Adrenal gland (tissue), 12 donors: Measurements from ENCODE around the gene BTG1. TPM values are rescaled to one million over a fixed set of nuclear protein-coding genes. Genes with fewer than 3 reads are reported as not detected.
"Not testable (repeated sequence)": the region's sequence is repeated elsewhere in the genome, so short reads cannot be mapped to it uniquely, and the experiment has no call there.

Experiments
- DNase-seq, 7 donors: peaks; one replicate each; pipeline ENCODE4 v3.0.0-alpha.2; 2019 to 2020
- H3K27ac ChIP-seq, 5 donors: fragments of 200-600 bp; sonication (generic) in 4 of 5; 1 replicate in 3 of 5; 2 replicates in 2 of 5; pipeline versions ENCODE4 v1.5.1 to v1.8.0; 2016 to 2020; ENCODE audit warnings: mild to moderate bottlenecking in 1 of 5
- H3K27me3 ChIP-seq: fragments of 200-600 bp; 2 replicates; pipeline ENCODE4 v1.8.0; 2021
- H3K36me3 ChIP-seq, 2 donors: fragments of 200-600 bp; replicated peaks in 1 of 2; 1 replicate in 1 of 2; 2 replicates in 1 of 2; pipeline versions ENCODE4 v1.5.1 to v1.8.0; 2018 to 2022
- H3K4me1 ChIP-seq, 2 donors: fragments of 200-600 bp; replicated peaks in 1 of 2; 1 replicate in 1 of 2; 2 replicates in 1 of 2; pipeline versions ENCODE4 v1.5.1 to v1.8.0; 2018 to 2021
- H3K4me3 ChIP-seq, 4 donors: fragments of 200-600 bp; sonication (generic) in 3 of 4; one replicate each; pipeline ENCODE4 v1.5.1; 2016 to 2018
- H3K9me3 ChIP-seq, 3 donors: fragments of 200-600 bp; sonication (generic) in 1 of 3; replicated peaks in 1 of 3; 1 replicate in 2 of 3; 2 replicates in 1 of 3; pipeline versions ENCODE4 v1.5.1 to v1.8.0; 2016 to 2021
- CTCF ChIP-seq, 6 experiments: fragments of 450-650 bp in 4 of 6; fragments of 200-600 bp in 2 of 6; sonication (generic) in 1 of 6; IDR thresholded peaks; 1 replicate in 5 of 6; 2 replicates in 1 of 6; pipeline versions ENCODE4 v1.5.1 to v1.8.0; 2016 to 2021; ENCODE audit warnings: antibody characterized with exemption in 6 of 6, mild to moderate bottlenecking in 2 of 6, moderate library complexity in 1 of 6
- POLR2A ChIP-seq, 2 donors: fragments of 450-650 bp; IDR thresholded peaks; one replicate each; pipeline ENCODE4 v1.6.1; 2017; ENCODE audit warnings: antibody characterized with exemption in 2 of 2, mild to moderate bottlenecking in 2 of 2, moderate library complexity in 1 of 2
- WGBS, 4 donors: extraction: QIAGEN DNeasy Blood & Tissue Kit in 2 of 4; methylation state at CpG; one replicate each; pipeline versions ENCODE4 v1.1.5 to v1.1.7; 2013 to 2017; 5-methylcytosine and 5-hydroxymethylcytosine counted together
- intact Hi-C, 2 donors: fragments of 100-400 bp; cut with DNase I; formaldehyde crosslinking; loops; one replicate each; pipeline versions ENCODE4 v1.14.1 to v1.15.0; 2022 to 2023
- polyA plus RNA-seq, 3 donors: library from polyadenylated mRNA; stranded (reverse); fragments of 200-250 nt in 2 of 3; fragments of 350-450 nt in 1 of 3; fragmentation: Illumina TruSeq in 1 of 3; extraction: RNeasy Lipid Tissue Mini Kit (QIAGEN cat#74804) in 1 of 3; gene quantifications; one replicate each; pipeline ENCODE4 v1.2.3, GENCODE V29; 2013 to 2014
- small RNA-seq, 2 donors: library from RNA; depleted of rRNA; stranded (forward); fragments of <200 nt; gene quantifications; one replicate each; pipeline ENCODE3, GENCODE V24; 2016
- total RNA-seq, 9 donors: library from RNA; depleted of rRNA in 4 of 9; stranded (reverse); fragments of >200 nt in 4 of 9; fragments of 120-200 nt in 1 of 9; fragmentation: NEBNext Ultra II Directional in 1 of 9; extraction: Animal tissue kit (Norgen Biotek cat#: 25700) in 1 of 9; gene quantifications; one replicate each; pipeline versions ENCODE4 v1.1.0 to v1.2.4, GENCODE V29; 2013 to 2023
- donor health status: healthy with polysubstance abuse.
- donor health status: Bipolar disorder and iron deficiency.
- donor health status: DM: yes; HTN: yes; CAD: no.
- donor health status: DM: no; HTN: no; CAD: no.
- donor health status: DM: no; HTN: no; CAD: no.
- donor health status: DM: yes; HTN: yes; CAD: no.

The BTG1 gene
- total and polyA plus RNA-seq, 12 donors: 26.3 to 388 (median 60.8) TPM

- no peak for TF ChIP-seq POLR2A (IDR thresholded peaks at IDR 0.05)
- peak in 1 of 6 experiments; percentile 16 for TF ChIP-seq CTCF (IDR thresholded peaks at IDR 0.05)
- no peak for DNase-seq
- H3K4me1 ChIP-seq: peaks cover 9 to 21% of the 10 kb centered on the region in 2 donors
- H3K27ac ChIP-seq: no peak overlapping the region
- no peaks in the 10 kb centered on the region for H3K36me3 ChIP-seq
- no peak overlapping the region for H3K4me3 ChIP-seq
- no peaks in the 10 kb centered on the region for H3K27me3 ChIP-seq
- 16 to 38% (median 29%) methylated on average over 1 of the region's 1 CpG for WGBS, 4 donors
- no peaks in the 10 kb centered on the region for H3K9me3 ChIP-seq
- intact Hi-C loops: no loop called here
Observed at GRCh38 chr12:92094751-92095161, 50.9 kb downstream of the BTG1 start.

- DNase-seq, H3K27ac ChIP-seq, H3K36me3 ChIP-seq, intact Hi-C loops, H3K27me3 ChIP-seq, H3K4me3 ChIP-seq, H3K9me3 ChIP-seq: not testable (repeated sequence)
- H3K4me1 ChIP-seq: peaks cover 9 to 21% of the 10 kb centered on the region in 2 donors
- 62 to 76% (median 71%) methylated on average over 3 of the region's 3 CpGs for WGBS, 4 donors
Observed at GRCh38 chr12:92094301-92094700, 51.3 kb downstream of the BTG1 start.

Small RNAs within 50 kb of the gene (small RNA-seq; reads per million reads assigned to genes)
- 0 reads per million in 2 donors for gene RF00019
